Body of pancreas (tissue), 4 donors: ENCODE data around the gene CMTM5.

ENCODE experiments used
- POLR2A ChIP-seq, 3 donors: fragments of 450-650 bp; IDR thresholded peaks; one replicate each; pipeline ENCODE4 v1.6.1; 2016; ENCODE audit warnings: antibody characterized with exemption in 3 of 3, mild to moderate bottlenecking in 2 of 3
- TF ChIP-seq, protein P1 (sequence below), 7 experiments: fragments of 450-650 bp in 4 of 7; fragments of 200-600 bp in 3 of 7; sonication (generic) in 3 of 7; IDR thresholded peaks; one replicate each; pipeline ENCODE4 v1.5.1; 2016 to 2019; ENCODE audit warnings: antibody characterized with exemption in 7 of 7

DNA sequence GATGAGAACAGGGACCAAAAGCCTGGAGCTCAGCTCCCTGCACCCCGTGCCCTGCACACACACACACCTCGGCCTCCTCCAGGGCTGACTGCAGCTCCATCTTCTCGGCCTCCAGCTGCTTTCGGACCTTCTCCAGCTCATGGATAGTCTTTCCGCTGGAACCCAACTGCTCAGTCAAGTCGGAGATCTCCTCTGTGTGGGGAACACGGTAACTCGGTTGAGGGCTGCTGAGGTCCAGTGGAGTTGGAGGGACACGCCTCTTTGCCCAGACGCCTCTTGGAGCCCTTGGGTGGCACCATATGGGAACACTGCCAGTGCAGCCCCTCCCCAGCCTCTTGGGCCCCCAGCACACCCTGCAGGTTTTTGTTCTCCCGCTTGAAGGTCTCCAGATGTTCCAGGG, 40.0 kb downstream of the CMTM5 start:
- TF ChIP-seq, protein P1, sequence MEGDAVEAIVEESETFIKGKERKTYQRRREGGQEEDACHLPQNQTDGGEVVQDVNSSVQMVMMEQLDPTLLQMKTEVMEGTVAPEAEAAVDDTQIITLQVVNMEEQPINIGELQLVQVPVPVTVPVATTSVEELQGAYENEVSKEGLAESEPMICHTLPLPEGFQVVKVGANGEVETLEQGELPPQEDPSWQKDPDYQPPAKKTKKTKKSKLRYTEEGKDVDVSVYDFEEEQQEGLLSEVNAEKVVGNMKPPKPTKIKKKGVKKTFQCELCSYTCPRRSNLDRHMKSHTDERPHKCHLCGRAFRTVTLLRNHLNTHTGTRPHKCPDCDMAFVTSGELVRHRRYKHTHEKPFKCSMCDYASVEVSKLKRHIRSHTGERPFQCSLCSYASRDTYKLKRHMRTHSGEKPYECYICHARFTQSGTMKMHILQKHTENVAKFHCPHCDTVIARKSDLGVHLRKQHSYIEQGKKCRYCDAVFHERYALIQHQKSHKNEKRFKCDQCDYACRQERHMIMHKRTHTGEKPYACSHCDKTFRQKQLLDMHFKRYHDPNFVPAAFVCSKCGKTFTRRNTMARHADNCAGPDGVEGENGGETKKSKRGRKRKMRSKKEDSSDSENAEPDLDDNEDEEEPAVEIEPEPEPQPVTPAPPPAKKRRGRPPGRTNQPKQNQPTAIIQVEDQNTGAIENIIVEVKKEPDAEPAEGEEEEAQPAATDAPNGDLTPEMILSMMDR (IDR thresholded peaks at IDR 0.05): no peak
- TF ChIP-seq POLR2A (IDR thresholded peaks at IDR 0.05): no peak
